ENCODE data around the gene VAV3. TPM values are rescaled to one million over a fixed set of nuclear protein-coding genes. Genes with fewer than 3 reads are reported as not detected.

VAV3 gene
- total and polyA plus RNA-seq, 12 donors, result 0.72 to 3.4 (median 1.9) TPM

DNA sequence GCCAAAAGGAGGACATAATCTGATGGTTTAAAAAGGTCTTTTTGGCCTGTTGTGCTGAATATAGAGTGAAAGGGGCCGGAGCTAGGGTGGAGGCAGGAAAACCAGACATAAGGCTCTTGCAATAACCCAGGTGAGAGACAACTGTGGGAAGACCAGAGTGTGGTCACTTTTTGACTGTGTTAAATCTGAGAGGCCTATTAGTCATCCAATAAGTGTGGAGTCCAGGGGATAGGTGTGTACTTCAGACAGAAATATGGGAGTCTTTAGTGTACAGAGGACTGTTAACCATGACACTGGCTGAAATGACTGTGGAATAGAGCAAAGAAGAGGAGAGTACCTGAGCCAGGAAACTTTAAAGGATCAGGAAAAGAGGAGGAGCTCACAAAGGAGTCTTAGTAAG lies 89.3 kb downstream of the VAV3 start:
- H3K9me3 ChIP-seq, result peaks cover 0 to 15% (median 0%) of the 10 kb centered on the region in 11 donors
- H3K4me1 ChIP-seq, result peaks cover 0 to 63% (median 3%) of the 10 kb centered on the region in 9 donors
- WGBS, 2 donors, result 96 to 97% methylated on average over 1 of the region's 1 CpG
- DNase-seq (no peak), ATAC-seq (no peak)
- no peak overlapping the region for H3K27ac ChIP-seq
- intact Hi-C loops (cut with DNase I), result no loop called here
- TF ChIP-seq, protein P1, sequence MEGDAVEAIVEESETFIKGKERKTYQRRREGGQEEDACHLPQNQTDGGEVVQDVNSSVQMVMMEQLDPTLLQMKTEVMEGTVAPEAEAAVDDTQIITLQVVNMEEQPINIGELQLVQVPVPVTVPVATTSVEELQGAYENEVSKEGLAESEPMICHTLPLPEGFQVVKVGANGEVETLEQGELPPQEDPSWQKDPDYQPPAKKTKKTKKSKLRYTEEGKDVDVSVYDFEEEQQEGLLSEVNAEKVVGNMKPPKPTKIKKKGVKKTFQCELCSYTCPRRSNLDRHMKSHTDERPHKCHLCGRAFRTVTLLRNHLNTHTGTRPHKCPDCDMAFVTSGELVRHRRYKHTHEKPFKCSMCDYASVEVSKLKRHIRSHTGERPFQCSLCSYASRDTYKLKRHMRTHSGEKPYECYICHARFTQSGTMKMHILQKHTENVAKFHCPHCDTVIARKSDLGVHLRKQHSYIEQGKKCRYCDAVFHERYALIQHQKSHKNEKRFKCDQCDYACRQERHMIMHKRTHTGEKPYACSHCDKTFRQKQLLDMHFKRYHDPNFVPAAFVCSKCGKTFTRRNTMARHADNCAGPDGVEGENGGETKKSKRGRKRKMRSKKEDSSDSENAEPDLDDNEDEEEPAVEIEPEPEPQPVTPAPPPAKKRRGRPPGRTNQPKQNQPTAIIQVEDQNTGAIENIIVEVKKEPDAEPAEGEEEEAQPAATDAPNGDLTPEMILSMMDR (IDR thresholded peaks at IDR 0.05), result no peak
- H3K27me3 ChIP-seq, result no peaks in the 10 kb centered on the region
- no peaks in the 10 kb centered on the region for H3K36me3 ChIP-seq
- no peak overlapping the region for H3K4me3 ChIP-seq

DNA sequence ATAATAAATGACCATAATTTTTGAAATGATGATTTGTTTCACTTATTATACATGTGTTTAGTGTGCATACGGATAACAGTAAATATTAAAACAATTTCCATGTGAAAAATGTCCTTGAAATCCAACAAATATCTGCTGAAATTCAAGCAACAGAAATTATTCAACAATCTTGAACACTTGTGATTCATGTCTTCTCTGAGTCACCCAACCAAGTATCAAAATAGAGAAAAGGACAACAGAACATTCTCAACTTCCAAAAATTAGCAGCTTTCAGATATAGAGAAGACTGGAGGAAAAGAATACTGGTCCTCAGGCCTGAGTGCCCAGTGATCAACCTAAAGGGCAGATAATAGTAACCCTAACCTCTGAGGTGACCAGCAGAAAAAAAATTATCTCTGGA lies 90.8 kb downstream of the VAV3 start:
- H3K27me3 ChIP-seq, result no peaks in the 10 kb centered on the region
- H3K9me3 ChIP-seq, result peaks cover 0 to 24% (median 0%) of the 10 kb centered on the region in 11 donors
- H3K4me1 ChIP-seq, result peaks cover 0 to 59% (median 1%) of the 10 kb centered on the region in 9 donors
- TF ChIP-seq, protein P1 (IDR thresholded peaks at IDR 0.05), result no peak
- H3K36me3 ChIP-seq, result no peaks in the 10 kb centered on the region
- ATAC-seq (no peak), DNase-seq (no peak)
- intact Hi-C loops (cut with DNase I), result no loop called here
- H3K27ac ChIP-seq, result no peak overlapping the region
- H3K4me3 ChIP-seq, result no peak overlapping the region
- 81 to 84% methylated on average over 1 of the region's 1 CpG for WGBS, 2 donors

DNA sequence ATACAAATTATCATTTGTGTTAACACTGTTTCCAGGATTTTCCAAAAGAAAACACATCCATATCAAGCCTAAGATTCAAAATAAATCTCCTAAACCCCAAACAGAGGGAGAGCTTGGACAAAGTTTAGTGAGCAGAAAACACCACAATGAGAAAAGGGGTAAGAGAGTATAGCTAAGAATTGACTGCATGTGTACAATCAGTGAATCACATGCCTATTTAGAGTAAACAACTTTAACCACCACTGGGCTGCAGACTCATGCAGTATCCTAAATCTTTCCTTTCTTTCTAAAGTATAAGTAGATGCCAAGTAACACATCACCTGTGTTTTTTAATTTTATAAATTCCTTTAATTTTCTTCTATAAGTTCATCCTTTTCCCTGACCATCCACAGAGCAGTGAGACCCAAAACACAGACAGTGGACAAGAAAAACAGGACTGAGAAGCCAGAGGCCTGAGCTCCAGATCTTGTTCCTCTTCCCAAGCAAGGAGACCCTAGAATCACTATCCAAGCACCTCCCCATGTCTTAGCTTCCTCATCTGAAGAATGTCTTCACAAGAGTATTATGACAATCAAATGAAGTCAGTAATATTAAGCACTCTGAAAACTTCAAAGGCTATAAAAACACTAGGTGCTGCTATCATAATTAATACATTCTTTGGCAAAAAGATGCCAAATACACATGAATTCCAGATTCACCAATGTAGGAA lies 93.1 kb downstream of the VAV3 start:
- ATAC-seq (no peak), DNase-seq (no peak)
- Histone ChIP-seq H3K4me3 (no peak overlapping the region), H3K27me3 (no peaks in the 10 kb centered on the region), H3K9me3 (peaks cover 0 to 15% (median 0%) of the 10 kb centered on the region in 11 donors), H3K27ac (no peak overlapping the region), H3K4me1 (peaks cover 0 to 35% (median 0%) of the 10 kb centered on the region in 9 donors), H3K36me3 (no peaks in the 10 kb centered on the region)
- TF ChIP-seq, protein P1 (IDR thresholded peaks at IDR 0.05), result no peak
- intact Hi-C loops (cut with DNase I), result no loop called here

DNA sequence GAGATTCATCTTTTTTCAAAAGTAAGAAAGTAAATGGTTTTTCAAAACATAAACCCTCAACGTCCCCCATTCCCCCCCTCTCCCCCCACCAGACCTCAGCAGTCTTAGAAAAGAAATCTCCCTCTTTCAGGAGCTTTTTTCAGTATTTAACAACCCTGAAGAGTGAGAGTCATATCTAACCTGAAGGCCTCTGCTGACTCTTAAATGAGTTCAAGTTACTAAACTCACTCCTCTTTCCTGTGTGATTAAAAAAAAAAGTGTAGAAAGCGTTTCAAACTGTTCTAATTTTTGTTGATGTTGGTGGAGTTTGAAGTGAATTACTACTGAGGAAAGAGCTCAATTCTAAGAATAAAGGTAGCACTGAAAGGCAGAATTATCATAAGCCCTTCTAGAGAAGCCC lies 93.7 kb downstream of the VAV3 start:
- DNase-seq (no peak), ATAC-seq (no peak)
- H3K27ac ChIP-seq, result no peak overlapping the region
- peaks cover 0 to 29% (median 0%) of the 10 kb centered on the region in 9 donors for H3K4me1 ChIP-seq
- no peaks in the 10 kb centered on the region for H3K36me3 ChIP-seq
- intact Hi-C loops (cut with DNase I), result no loop called here
- TF ChIP-seq, protein P1 (IDR thresholded peaks at IDR 0.05), result no peak
- no peaks in the 10 kb centered on the region for H3K27me3 ChIP-seq
- peaks cover 0 to 9% (median 0%) of the 10 kb centered on the region in 11 donors for H3K9me3 ChIP-seq
- WGBS, 2 donors, result 42 to 49% methylated on average over 2 of the region's 2 CpGs
- no peak overlapping the region for H3K4me3 ChIP-seq
